Colon (tissue), 2 donors: Measurements from ENCODE around the gene AADAC.
"Not testable (repeated sequence)": the region's sequence is repeated elsewhere in the genome, so short reads cannot be mapped to it uniquely, and the experiment has no call there.

Source experiments
- FAIRE-seq: peaks from 2 replicates; lab custom pipeline; 2012; peaks lifted over from hg19 to GRCh38; lab: Jason Lieb, UNC
- donor health status: control.
- donor health status: control.

The AADAC gene

GRCh38 chr3:151859233-151859673, 45.3 kb downstream of the AADAC start:
- FAIRE-seq = no peak

DNA sequence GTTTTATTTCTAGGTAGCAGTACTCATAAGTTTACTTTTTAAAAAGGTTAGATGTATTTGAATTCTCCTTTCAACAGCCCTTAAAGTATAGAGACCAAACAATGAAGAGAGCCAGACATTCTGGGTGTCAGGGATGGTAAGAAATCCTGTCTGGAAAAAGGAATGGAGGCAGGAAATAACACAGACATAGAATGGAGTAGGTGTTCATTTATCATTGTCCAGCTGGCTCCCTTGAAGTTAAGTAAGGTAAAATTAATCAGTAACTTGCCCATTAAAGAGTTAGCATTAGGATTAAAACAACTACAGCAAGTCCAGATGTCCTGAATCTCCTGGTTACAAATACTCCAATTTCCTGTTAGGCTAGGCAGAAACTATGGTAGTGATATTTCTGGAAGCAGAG, 46.0 kb downstream of the AADAC start:
- no peak for FAIRE-seq

- no peak for FAIRE-seq
These were observed 49.7 kb downstream of the AADAC start for GRCh38 chr3:151863611-151864010.

DNA sequence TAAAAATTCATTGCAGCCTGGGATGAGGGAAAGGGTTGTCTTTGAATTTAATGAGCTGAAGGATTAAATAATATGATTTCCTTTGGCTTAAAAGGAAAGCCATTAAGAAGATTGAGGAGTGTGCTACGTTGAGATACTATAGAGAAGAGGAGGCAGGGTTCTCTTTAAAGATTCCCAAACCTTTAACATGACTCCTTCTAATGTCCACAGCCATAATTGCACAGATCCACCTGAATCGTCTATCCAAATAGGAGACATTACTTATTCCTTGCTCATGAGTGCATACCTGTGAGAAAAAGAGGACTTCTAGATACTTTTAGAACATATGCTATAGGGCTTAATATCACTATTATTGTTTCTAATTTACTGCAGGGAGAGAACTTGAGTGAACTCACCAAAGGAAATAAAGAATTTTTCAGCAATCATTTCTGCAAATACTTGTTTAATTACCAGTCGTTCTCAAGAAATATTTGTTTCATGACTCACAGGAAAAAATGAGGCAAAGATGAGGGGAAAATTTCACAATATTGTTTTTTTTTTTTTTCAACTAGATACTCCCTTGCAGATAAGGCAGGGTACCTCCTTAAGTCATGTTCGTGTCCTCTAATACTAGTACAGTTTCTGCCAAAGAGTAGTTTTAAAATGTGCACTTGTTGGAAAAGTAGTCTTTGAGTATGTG, 50.6 kb downstream of the AADAC start:
- FAIRE-seq = no peak

DNA sequence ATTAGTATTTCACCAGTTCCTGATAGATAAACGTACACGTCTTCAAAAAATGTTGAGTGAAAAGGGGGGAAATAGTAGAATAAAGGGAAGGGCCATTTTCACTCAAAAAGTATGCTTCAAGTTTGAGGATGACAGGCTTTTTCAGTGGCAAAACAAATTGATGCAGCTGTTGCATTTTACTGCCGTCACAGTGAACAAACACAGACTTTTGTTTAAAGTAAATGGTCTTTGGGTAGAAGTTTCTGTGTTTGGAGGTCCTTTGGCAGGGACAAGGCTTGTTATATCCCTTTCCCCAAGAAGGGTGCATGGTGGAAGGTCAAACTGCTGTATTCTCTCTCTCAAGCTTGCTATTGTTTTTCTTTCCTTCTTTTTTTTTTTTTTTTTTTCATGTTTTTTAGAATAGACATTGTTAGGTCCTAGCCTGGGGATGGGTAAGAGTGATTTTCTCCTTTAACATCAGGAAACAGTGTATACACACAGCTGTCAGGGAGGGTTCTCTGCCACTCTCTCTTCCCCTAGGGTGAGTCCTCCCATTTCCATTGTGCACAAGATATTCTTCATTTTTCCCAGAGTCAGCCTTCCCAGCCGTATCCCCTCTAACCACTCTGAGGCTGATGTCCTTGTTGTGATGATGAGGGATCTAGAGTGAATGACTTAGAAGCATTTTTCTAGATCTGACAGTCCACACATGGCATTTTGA, 52.9 kb downstream of the AADAC start:
- FAIRE-seq = no peak

DNA sequence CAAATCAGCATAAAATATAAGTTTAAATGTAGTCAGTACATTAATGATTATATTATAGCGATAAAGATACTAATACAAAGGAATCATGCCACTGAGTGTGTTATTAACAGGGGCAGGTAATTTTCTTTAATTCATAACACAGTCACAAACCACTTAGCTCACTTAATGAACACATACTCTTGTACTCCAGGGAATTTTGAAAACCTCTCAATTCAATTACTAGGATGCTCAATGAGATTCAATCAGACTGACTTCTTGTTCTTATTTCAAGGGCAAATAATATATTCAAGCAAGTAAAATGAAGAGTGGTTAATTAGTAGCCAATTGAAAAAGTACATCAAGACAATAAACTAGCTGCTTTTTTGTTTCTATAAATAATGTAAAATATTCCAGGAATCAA, 53.8 kb downstream of the AADAC start:
- no peak for FAIRE-seq

GRCh38 chr3:151869181-151869580, 55.3 kb downstream of the AADAC start:
- FAIRE-seq = no peak

GRCh38 chr3:151871639-151872468, 57.9 kb downstream of the AADAC start:
- FAIRE-seq = no peak

DNA sequence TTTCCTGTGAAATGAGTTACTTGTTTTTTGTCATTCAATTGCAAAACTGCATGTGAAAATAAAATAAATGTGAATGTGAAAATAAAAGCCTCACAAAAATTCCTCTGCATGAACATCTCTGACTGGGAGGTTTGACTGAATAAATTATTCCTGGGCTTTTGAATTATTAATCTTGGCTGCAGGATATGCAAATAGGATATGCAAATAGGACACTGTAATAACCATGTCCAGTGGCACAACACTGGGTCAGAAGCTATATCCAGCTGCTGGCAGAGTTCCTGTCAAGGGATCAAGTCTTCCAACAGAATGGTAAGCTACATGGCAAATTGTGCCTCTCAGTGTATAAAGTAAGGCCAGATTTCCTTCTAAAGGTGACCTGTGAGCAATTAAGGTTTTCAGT, 59.5 kb downstream of the AADAC start, which contains the start of gene SUCNR1:
Gene SUCNR1, plus strand, starts transcription at position 246 of the 400 bp plus-strand sequence. CDS start 6,250 bp downstream, outside the sequence.
- no peak for FAIRE-seq

DNA sequence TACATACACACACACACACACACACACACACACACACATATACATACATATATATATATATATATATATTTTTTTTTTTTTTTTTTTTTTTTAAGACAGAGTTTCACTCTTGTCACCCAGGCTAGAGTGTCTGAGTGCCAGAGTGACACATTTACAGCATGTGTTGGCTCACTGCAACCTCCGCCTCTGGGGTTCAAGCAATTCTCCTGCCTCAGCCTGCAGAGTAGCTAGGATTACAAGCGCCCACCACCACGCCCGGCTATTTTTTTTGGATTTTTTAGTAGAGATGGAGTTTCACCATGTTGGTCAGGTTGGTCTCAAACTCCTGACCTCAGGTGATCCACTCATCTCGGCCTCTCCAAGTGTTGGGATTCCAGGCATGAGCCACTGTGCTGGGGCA, 60.2 kb downstream of the AADAC start:
- FAIRE-seq = not testable (repeated sequence)

DNA sequence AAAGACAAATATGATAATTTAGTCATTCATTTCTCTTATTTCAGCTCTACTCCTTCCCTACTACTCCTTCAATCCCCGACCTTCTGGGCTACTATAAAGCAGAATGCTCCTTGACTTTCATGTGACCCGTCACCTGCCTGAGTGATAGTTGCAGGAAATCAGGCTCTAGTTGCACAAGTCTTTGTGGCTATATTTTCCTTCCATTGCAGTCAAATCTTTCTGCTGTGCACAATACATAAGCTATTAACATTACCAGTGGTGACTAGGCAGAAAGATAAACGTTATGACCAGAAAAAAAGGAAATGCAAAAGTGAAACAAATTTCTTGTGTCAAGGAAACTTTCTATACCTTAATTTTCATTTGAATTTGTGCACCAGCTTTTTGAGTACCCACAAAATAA, 61.8 kb downstream of the AADAC start:
- FAIRE-seq = no peak

GRCh38 chr3:151877269-151877668, 63.4 kb downstream of the AADAC start:
- no peak for FAIRE-seq
